Aorta (tissue), 5 donors: ENCODE results near the gene KLHL3. TPM values are rescaled to one million over a fixed set of nuclear protein-coding genes. Genes with fewer than 3 reads are reported as not detected.

Experiments used
- ATAC-seq: fragments of 200-7000 bp; cut with Tn5 transposase; one replicate; pipeline ENCODE4 v1.9.1; 2022; ENCODE audit warnings: moderate library complexity; ENCODE audit not compliant: low FRiP score
- DNase-seq, 2 donors: peaks; one replicate each; pipeline ENCODE4 v3.0.0-alpha.2; 2020
- H3K27ac ChIP-seq, 2 donors: one replicate each; pipeline ENCODE4 v1.5.1; 2013; ENCODE audit warnings: low read length in 2 of 2, mild to moderate bottlenecking in 2 of 2, moderate library complexity in 2 of 2, control low read depth in 1 of 2, inconsistent platforms in 1 of 2, low read depth in 1 of 2
- H3K27me3 ChIP-seq, 2 donors: one replicate each; pipeline ENCODE4 v1.6.1; 2013; ENCODE audit warnings: control low read depth in 1 of 2, low read length in 1 of 2, mild to moderate bottlenecking in 1 of 2, moderate library complexity in 1 of 2; ENCODE audit not compliant: insufficient read depth in 2 of 2, control insufficient read depth in 1 of 2
- H3K36me3 ChIP-seq, 2 donors: one replicate each; pipeline ENCODE4 v1.6.1; 2013; ENCODE audit warnings: control low read depth in 1 of 2, low read length in 1 of 2, mild to moderate bottlenecking in 1 of 2; ENCODE audit not compliant: insufficient read depth in 2 of 2, control insufficient read depth in 1 of 2
- H3K4me1 ChIP-seq, 2 donors: one replicate each; pipeline ENCODE4 v1.6.1; 2013; ENCODE audit warnings: low read length in 2 of 2, control low read depth in 1 of 2, mild to moderate bottlenecking in 1 of 2, moderate library complexity in 1 of 2; ENCODE audit not compliant: insufficient read depth in 2 of 2, control insufficient read depth in 1 of 2
- H3K4me3 ChIP-seq, 2 donors: one replicate each; pipeline ENCODE4 v1.5.1; 2013; ENCODE audit warnings: low read length in 2 of 2, control low read depth in 1 of 2, mild to moderate bottlenecking in 1 of 2
- H3K9me3 ChIP-seq: one replicate; pipeline ENCODE4 v1.6.1; 2013; ENCODE audit warnings: mild to moderate bottlenecking, low read length; ENCODE audit not compliant: control insufficient read depth
- WGBS, 2 donors: extraction: QIAGEN DNeasy Blood & Tissue Kit; methylation state at CpG; one replicate each; pipeline ENCODE4 v1.1.7; 2013; 5-methylcytosine and 5-hydroxymethylcytosine counted together
- intact Hi-C, 2 donors: fragments of 100-400 bp; cut with DNase I; formaldehyde crosslinking; loops; one replicate each; pipeline versions ENCODE4 v1.14.2 to v1.15.0; 2022
- polyA plus RNA-seq, 2 donors: library from polyadenylated mRNA; stranded (reverse); fragments of 200-250 nt; gene quantifications; one replicate each; pipeline ENCODE4 v1.2.3, GENCODE V29; 2013
- total RNA-seq, 2 donors: library from RNA; stranded (reverse); fragmentation: NEBNext Ultra II Directional; extraction: Animal tissue kit (Norgen Biotek cat#: 25700); gene quantifications; one replicate each; pipeline ENCODE4 v1.2.1, GENCODE V29; 2021
- donor health status: healthy with polysubstance abuse.
- donor health status: Bipolar disorder and iron deficiency.
- donor health status: DM: no; HTN: no; CAD: no.
- donor health status: DM: no; HTN: no; CAD: no.
- donor health status: DM: yes; HTN: yes; CAD: no.

Gene KLHL3
- total and polyA plus RNA-seq, 4 donors, result 0.88 to 38.1 (median 11.9) TPM

- WGBS, 2 donors, result 94 to 95% methylated on average over 1 of the region's 1 CpG
- DNase-seq (no peak), ATAC-seq (no peak)
- intact Hi-C loops, result no loop called here
- H3K27ac ChIP-seq, result no peak overlapping the region
- H3K4me1 ChIP-seq, result no peaks in the 10 kb centered on the region
- H3K4me3 ChIP-seq, result no peak overlapping the region
- no peaks in the 10 kb centered on the region for H3K27me3 ChIP-seq
- no peaks in the 10 kb centered on the region for H3K9me3 ChIP-seq
- H3K36me3 ChIP-seq, result no peaks in the 10 kb centered on the region
These were observed 42.5 kb downstream of the KLHL3 start for GRCh38 chr5:137693307-137693950.

- H3K36me3 ChIP-seq, result no peaks in the 10 kb centered on the region
- no peak for ATAC-seq
- 98 to 100% methylated on average over 2 of the region's 2 CpGs for WGBS, 2 donors
These were observed 46.6 kb downstream of the KLHL3 start for GRCh38 chr5:137689306-137689705.

GRCh38 chr5:137688210-137688840, 47.6 kb downstream of the KLHL3 start:
- no peaks in the 10 kb centered on the region for H3K36me3 ChIP-seq
- H3K27ac ChIP-seq, result no peak overlapping the region
- no peaks in the 10 kb centered on the region for H3K27me3 ChIP-seq
- 72 to 81% methylated on average over 5 of the region's 5 CpGs for WGBS, 2 donors
- DNase-seq, result no peak
- no peaks in the 10 kb centered on the region for H3K4me1 ChIP-seq
- no peak overlapping the region for H3K4me3 ChIP-seq
- ATAC-seq, result no peak
- H3K9me3 ChIP-seq, result no peaks in the 10 kb centered on the region
- intact Hi-C loops, result no loop called here

More at GRCh38 chr5:137689306-137689705, 46.6 kb downstream of the KLHL3 start:
- intact Hi-C loops, result no loop called here
- no peak overlapping the region for H3K27ac ChIP-seq
- H3K4me3 ChIP-seq, result no peak overlapping the region
- no peak for DNase-seq
- H3K9me3 ChIP-seq, result no peaks in the 10 kb centered on the region
- no peaks in the 10 kb centered on the region for H3K4me1 ChIP-seq
- no peaks in the 10 kb centered on the region for H3K27me3 ChIP-seq

- DNase-seq (no peak), ATAC-seq (no peak)
- intact Hi-C loops, result no loop called here
- no peaks in the 10 kb centered on the region for H3K36me3 ChIP-seq
- H3K9me3 ChIP-seq, result no peaks in the 10 kb centered on the region
- no peak overlapping the region for H3K4me3 ChIP-seq
- no peaks in the 10 kb centered on the region for H3K27me3 ChIP-seq
- no peak overlapping the region for H3K27ac ChIP-seq
- WGBS, 2 donors, result 88 to 92% methylated on average over 3 of the region's 3 CpGs
- H3K4me1 ChIP-seq, result no peaks in the 10 kb centered on the region
These were observed 51.1 kb downstream of the KLHL3 start for GRCh38 chr5:137684761-137685160.

GRCh38 chr5:137681191-137681590, 54.7 kb downstream of the KLHL3 start:
- DNase-seq, result no peak
- 92 to 93% methylated on average over 1 of the region's 1 CpG for WGBS, 2 donors

GRCh38 chr5:137679910-137680309, 56.0 kb downstream of the KLHL3 start:
- Histone ChIP-seq H3K27ac (no peak overlapping the region), H3K27me3 (no peaks in the 10 kb centered on the region), H3K4me3 (no peak overlapping the region), H3K36me3 (peaks cover 0 to 4% of the 10 kb centered on the region in 2 donors), H3K4me1 (no peaks in the 10 kb centered on the region), H3K9me3 (no peaks in the 10 kb centered on the region)
- WGBS, 2 donors, result 85 to 92% methylated on average over 1 of the region's 1 CpG
- no peak for DNase-seq
- no peak for ATAC-seq
- intact Hi-C loops, result no loop called here

More at GRCh38 chr5:137681191-137681590, 54.7 kb downstream of the KLHL3 start:
- Histone ChIP-seq H3K27ac (no peak overlapping the region), H3K4me3 (no peak overlapping the region), H3K36me3 (peaks cover 0 to 2% of the 10 kb centered on the region in 2 donors), H3K27me3 (no peaks in the 10 kb centered on the region), H3K4me1 (no peaks in the 10 kb centered on the region), H3K9me3 (no peaks in the 10 kb centered on the region)
- intact Hi-C loops, result no loop called here
- no peak for ATAC-seq

GRCh38 chr5:137679195-137679594, 56.7 kb downstream of the KLHL3 start:
- ATAC-seq, result no peak

GRCh38 chr5:137672881-137673280, 63.0 kb downstream of the KLHL3 start:
- H3K27me3 ChIP-seq, result no peaks in the 10 kb centered on the region
- H3K4me1 ChIP-seq, result no peaks in the 10 kb centered on the region
- peaks cover 0 to 4% of the 10 kb centered on the region in 2 donors for H3K36me3 ChIP-seq
- ATAC-seq, result no peak
- no peak overlapping the region for H3K27ac ChIP-seq
- 84% methylated on average over 3 of the region's 3 CpGs for WGBS, 2 donors
- no peak overlapping the region for H3K4me3 ChIP-seq
- intact Hi-C loops, result no loop called here
- DNase-seq, result no peak
- H3K9me3 ChIP-seq, result no peaks in the 10 kb centered on the region

More at GRCh38 chr5:137679195-137679594, 56.7 kb downstream of the KLHL3 start:
- Histone ChIP-seq H3K4me3 (no peak overlapping the region), H3K27me3 (no peaks in the 10 kb centered on the region), H3K9me3 (no peaks in the 10 kb centered on the region), H3K4me1 (no peaks in the 10 kb centered on the region), H3K36me3 (peaks cover 0 to 4% of the 10 kb centered on the region in 2 donors), H3K27ac (no peak overlapping the region)
- intact Hi-C loops, result no loop called here
- 41 to 65% methylated on average over 4 of the region's 4 CpGs for WGBS, 2 donors
- DNase-seq, result no peak

- Histone ChIP-seq H3K36me3 (peaks cover 0 to 4% of the 10 kb centered on the region in 2 donors), H3K4me3 (no peak overlapping the region), H3K27ac (no peak overlapping the region), H3K27me3 (no peaks in the 10 kb centered on the region), H3K4me1 (peaks cover 0 to 2% of the 10 kb centered on the region in 2 donors), H3K9me3 (no peaks in the 10 kb centered on the region)
- DNase-seq, result no peak
- ATAC-seq, result no peak
- intact Hi-C loops, result no loop called here
- WGBS, 2 donors, result 89 to 91% methylated on average over 6 of the region's 6 CpGs
These were observed 63.9 kb downstream of the KLHL3 start for GRCh38 chr5:137672001-137672400.
